ENCODE data around the gene ABHD4.

Gene ABHD4

GRCh38 chr14:22656945-22657731 is 59.0 kb downstream of the ABHD4 start:
- CTCF ChIA-PET: interaction anchor here (1.0 to 5.5 kb wide), 26 partner anchors 9 to 263 kb away, joined by 3 to 76 read pairs (median 7); partner anchors contain the start of genes ABHD4, DAD1, MRPL52 and OXA1L
- TF ChIP-seq CTCF (IDR thresholded peaks at IDR 0.05; ENCODE audit: insufficient read depth, low read length, missing control alignments): no peak
- no peak for DNase-seq (ENCODE audit: low read depth, low spot score)
- H3K4me3 ChIP-seq (ENCODE audit: low read depth, low read length): no peak overlapping the region
- POLR2A ChIA-PET: interaction anchor here (0.9 kb wide), 1 partner anchor 68 kb away, joined by 4 read pairs; the partner anchor contains the start of gene DAD1

GRCh38 chr14:22657861-22658260 is 59.8 kb downstream of the ABHD4 start:
- ChIA-PET CTCF (interaction anchor here (1.0 to 5.5 kb wide), 29 partner anchors 8 to 262 kb away, joined by 3 to 76 read pairs (median 6); partner anchors contain the start of genes ABHD4, DAD1, MRPL52 and OXA1L), POLR2A (interaction anchor here (0.7 to 0.9 kb wide), 2 partner anchors 69 to 109 kb away, joined by 4 read pairs; partner anchors contain the start of genes DAD1 and OXA1L)
- TF ChIP-seq CTCF (IDR thresholded peaks at IDR 0.05; ENCODE audit: insufficient read depth, low read length, missing control alignments): peak; percentile 16
- no peak for DNase-seq (ENCODE audit: low read depth, low spot score)
- H3K4me3 ChIP-seq (ENCODE audit: low read depth, low read length): no peak overlapping the region

GRCh38 chr14:22658946-22659345 is 60.8 kb downstream of the ABHD4 start:
- no peak for DNase-seq (ENCODE audit: low read depth, low spot score)
- CTCF ChIA-PET: interaction anchor here (1.0 to 5.5 kb wide), 22 partner anchors 10 to 241 kb away, joined by 3 to 76 read pairs (median 8); partner anchors contain the start of genes DAD1 and SLC7A7
- no peak for TF ChIP-seq CTCF (IDR thresholded peaks at IDR 0.05; ENCODE audit: insufficient read depth, low read length, missing control alignments)
- POLR2A ChIA-PET: interaction anchor here (0.5 to 1.9 kb wide), 2 partner anchors 69 to 217 kb away, joined by 3 to 4 read pairs; no protein-coding TSS in a partner anchor
- no peak overlapping the region for H3K4me3 ChIP-seq (ENCODE audit: low read depth, low read length)

GRCh38 chr14:22660654-22661053 is 62.6 kb downstream of the ABHD4 start:
- CTCF ChIA-PET: interaction anchor here (0.9 to 5.5 kb wide), 9 partner anchors 8 to 192 kb away, joined by 3 to 76 read pairs (median 11); no protein-coding TSS in a partner anchor

More at GRCh38 chr14:22660654-22661053, 62.6 kb downstream of the ABHD4 start:
- POLR2A ChIA-PET: interaction anchor here (0.6 to 1.9 kb wide), 2 partner anchors 9 to 71 kb away, joined by 4 to 6 read pairs; no protein-coding TSS in a partner anchor
- no peak for TF ChIP-seq CTCF (IDR thresholded peaks at IDR 0.05; ENCODE audit: insufficient read depth, low read length, missing control alignments)
- no peak overlapping the region for H3K4me3 ChIP-seq (ENCODE audit: low read depth, low read length)
- DNase-seq (ENCODE audit: low read depth, low spot score): no peak
